Right lobe of liver (tissue), 6 donors: ENCODE data around the gene GATA6. TPM values are rescaled to one million over a fixed set of nuclear protein-coding genes. Genes with fewer than 3 reads are reported as not detected.
"Not testable (repeated sequence)": the region's sequence is repeated elsewhere in the genome, so short reads cannot be mapped to it uniquely, and the experiment has no call there.

Experiments
- ATAC-seq, 4 donors: fragments of 200-7000 bp; cut with Tn5 transposase; one replicate each; pipeline ENCODE4 v1.9.1; 2020; ENCODE audit warnings: mild to moderate bottlenecking in 4 of 4, moderate library complexity in 4 of 4
- DNase-seq, 3 donors: peaks; one replicate each; pipeline ENCODE4 v3.0.0-alpha.2; 2020
- H3K27ac ChIP-seq, 3 donors: fragments of 200-600 bp; one replicate each; pipeline ENCODE4 v1.8.0; 2022
- H3K27me3 ChIP-seq, 2 donors: fragments of 200-600 bp; one replicate each; pipeline ENCODE4 v1.8.0; 2022
- H3K36me3 ChIP-seq, 4 donors: fragments of 200-600 bp; sonication (generic) in 1 of 4; one replicate each; pipeline versions ENCODE4 v1.5.1 to v1.8.0; 2017 to 2022; ENCODE audit warnings: control low read depth in 1 of 4
- H3K4me1 ChIP-seq, 4 donors: fragments of 200-600 bp; sonication (generic) in 1 of 4; one replicate each; pipeline versions ENCODE4 v1.5.1 to v1.8.0; 2017 to 2022; ENCODE audit warnings: control low read depth in 1 of 4
- H3K4me3 ChIP-seq, 3 donors: fragments of 200-600 bp; one replicate each; pipeline ENCODE4 v1.8.0; 2022
- H3K9me3 ChIP-seq, 4 donors: fragments of 200-600 bp; sonication (generic) in 1 of 4; one replicate each; pipeline versions ENCODE4 v1.5.1 to v1.8.0; 2017 to 2022; ENCODE audit warnings: control low read depth in 1 of 4
- POLR2A ChIP-seq: fragments of 450-650 bp; IDR thresholded peaks from one replicate; pipeline ENCODE4 v1.6.1; 2017; ENCODE audit warnings: antibody characterized with exemption, mild to moderate bottlenecking
- WGBS: methylation state at CpG from one replicate; pipeline ENCODE4 v1.1.6; 2018; ENCODE audit warnings: low coverage, low lambda C conversion rate; ENCODE audit not compliant: insufficient coverage; ENCODE audit errors: missing lambda C conversion rate; 5-methylcytosine and 5-hydroxymethylcytosine counted together
- intact Hi-C, 2 donors: fragments of 100-400 bp; cut with DNase I; formaldehyde crosslinking; loops; one replicate each; pipeline versions ENCODE4 v1.11.2 to v1.14.1; 2022
- total RNA-seq, 6 experiments: library from RNA; depleted of rRNA in 2 of 6; stranded (reverse); fragments of >200 nt in 2 of 6; fragmentation: NEBNext Ultra II Directional in 3 of 6; extraction: Animal tissue kit (Norgen Biotek cat#: 25700) in 3 of 6; gene quantifications; one replicate each; pipeline versions ENCODE4 v1.1.0 to v1.2.4, GENCODE V29; 2016 to 2023
- TF ChIP-seq, protein P1 (sequence below), 4 donors: fragments of 200-600 bp in 3 of 4; fragments of 450-650 bp in 1 of 4; IDR thresholded peaks; one replicate each; pipeline versions ENCODE4 v1.5.1 to v1.8.0; 2016 to 2022; ENCODE audit warnings: antibody characterized with exemption in 4 of 4, mild to moderate bottlenecking in 2 of 4
- donor health status: DM: no; HTN: yes; CAD: no.
- donor health status: DM: no; HTN: no; CAD: no.
- donor health status: DM: no; HTN: no; CAD: no.
- donor health status: DM: no; HTN: yes; CAD: no.
- donor health status: DM: no; HTN: yes; CAD: no.

GATA6 gene
- total RNA-seq, 6 experiments from 2014 or later, result 8.0 to 14.0 (median 9.5) TPM

DNA sequence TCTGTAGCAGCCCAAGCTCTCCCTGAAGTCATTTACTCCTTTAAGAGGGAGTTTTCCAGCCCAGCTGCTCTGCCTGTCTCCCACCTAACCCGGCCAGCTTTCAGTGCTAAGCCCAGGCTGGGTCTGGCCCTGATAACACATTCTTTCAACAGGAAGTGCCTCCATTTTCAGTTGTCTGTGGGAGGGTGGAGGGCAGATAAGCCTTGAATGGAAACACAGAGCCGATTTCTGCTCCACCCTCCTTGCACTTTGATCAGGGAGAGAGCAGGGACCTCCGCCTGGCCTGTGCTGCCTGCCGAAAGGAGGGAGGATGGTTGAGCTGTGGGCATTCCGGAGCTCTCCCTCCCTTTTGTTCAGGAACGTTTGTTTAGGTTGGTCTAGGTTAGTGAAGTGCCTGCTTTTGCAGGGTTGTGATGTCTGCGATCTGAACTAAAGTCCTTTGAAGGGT, 24.8 kb downstream of the GATA6 start:
- WGBS, result 23% methylated on average over 4 of the region's 7 CpGs
- ATAC-seq (peak; percentile 76 to 86 (median 81)), DNase-seq (peak in 1 of 3 donors; percentile 31)
- Histone ChIP-seq H3K4me3 (no peak overlapping the region), H3K4me1 (peaks cover 0 to 10% (median 2%) of the 10 kb centered on the region in 4 donors), H3K36me3 (peaks cover 0 to 12% (median 1%) of the 10 kb centered on the region in 4 donors), H3K9me3 (no peaks in the 10 kb centered on the region), H3K27me3 (no peaks in the 10 kb centered on the region), H3K27ac (peak overlapping the region in 2 of 3 donors; percentile 9 to 19)
- TF ChIP-seq, protein P1, sequence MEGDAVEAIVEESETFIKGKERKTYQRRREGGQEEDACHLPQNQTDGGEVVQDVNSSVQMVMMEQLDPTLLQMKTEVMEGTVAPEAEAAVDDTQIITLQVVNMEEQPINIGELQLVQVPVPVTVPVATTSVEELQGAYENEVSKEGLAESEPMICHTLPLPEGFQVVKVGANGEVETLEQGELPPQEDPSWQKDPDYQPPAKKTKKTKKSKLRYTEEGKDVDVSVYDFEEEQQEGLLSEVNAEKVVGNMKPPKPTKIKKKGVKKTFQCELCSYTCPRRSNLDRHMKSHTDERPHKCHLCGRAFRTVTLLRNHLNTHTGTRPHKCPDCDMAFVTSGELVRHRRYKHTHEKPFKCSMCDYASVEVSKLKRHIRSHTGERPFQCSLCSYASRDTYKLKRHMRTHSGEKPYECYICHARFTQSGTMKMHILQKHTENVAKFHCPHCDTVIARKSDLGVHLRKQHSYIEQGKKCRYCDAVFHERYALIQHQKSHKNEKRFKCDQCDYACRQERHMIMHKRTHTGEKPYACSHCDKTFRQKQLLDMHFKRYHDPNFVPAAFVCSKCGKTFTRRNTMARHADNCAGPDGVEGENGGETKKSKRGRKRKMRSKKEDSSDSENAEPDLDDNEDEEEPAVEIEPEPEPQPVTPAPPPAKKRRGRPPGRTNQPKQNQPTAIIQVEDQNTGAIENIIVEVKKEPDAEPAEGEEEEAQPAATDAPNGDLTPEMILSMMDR (IDR thresholded peaks at IDR 0.05), result no peak
- TF ChIP-seq POLR2A, result no peak
- intact Hi-C loops, result no loop called here

DNA sequence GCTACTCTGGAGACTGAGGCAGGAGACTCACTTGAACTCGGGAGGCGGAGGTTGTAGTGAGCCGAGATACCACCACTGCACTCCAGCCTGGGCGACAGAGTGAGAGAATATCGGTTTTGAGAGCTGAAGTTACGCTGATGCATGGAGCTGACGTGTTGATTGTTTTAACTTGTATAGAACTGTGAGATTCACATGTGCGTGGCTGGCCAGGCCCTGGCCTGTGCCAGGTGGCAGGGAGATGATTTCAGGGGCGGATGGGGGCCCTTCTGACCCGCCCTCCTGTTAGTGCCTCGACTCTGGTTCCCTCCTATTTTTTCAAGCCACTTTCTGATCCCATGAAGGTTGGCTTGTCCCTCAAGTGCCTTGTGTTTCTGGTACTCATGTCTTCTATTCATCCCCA, 25.7 kb downstream of the GATA6 start:
- intact Hi-C loops, result no loop called here
- Histone ChIP-seq H3K9me3 (no peaks in the 10 kb centered on the region), H3K27ac (no peak overlapping the region), H3K27me3 (no peaks in the 10 kb centered on the region), H3K4me1 (peaks cover 0 to 10% (median 2%) of the 10 kb centered on the region in 4 donors), H3K36me3 (peaks cover 0 to 9% (median 1%) of the 10 kb centered on the region in 4 donors), H3K4me3 (no peak overlapping the region)
- DNase-seq (no peak), ATAC-seq (no peak)
- TF ChIP-seq, protein P1 (IDR thresholded peaks at IDR 0.05), result no peak
- no peak for TF ChIP-seq POLR2A
- 79% methylated on average over 8 of the region's 11 CpGs for WGBS

DNA sequence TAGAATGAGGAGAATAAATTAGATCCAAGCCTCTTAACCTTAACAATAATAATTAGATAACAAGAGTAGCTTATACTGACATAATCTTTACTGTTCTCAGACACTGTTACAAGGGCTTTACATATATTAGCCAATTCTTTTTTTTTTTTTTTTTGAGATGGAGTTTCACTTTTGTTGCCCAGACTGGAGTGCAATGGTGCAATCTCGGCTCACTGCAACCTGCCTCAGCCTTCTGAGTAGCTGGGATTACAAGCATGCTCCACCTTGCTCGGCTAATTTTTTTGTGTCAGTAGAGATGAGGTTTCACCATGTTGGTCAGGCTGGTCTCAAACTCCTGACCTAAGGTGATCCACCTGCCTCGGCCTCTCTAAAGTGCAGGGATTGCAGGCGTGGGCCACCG, 27.6 kb downstream of the GATA6 start:
- intact Hi-C loops, H3K4me1 ChIP-seq, H3K27ac ChIP-seq, ATAC-seq, H3K4me3 ChIP-seq, H3K9me3 ChIP-seq, H3K27me3 ChIP-seq, DNase-seq: not testable (repeated sequence)
- H3K36me3 ChIP-seq, result peaks cover 0 to 18% (median 3%) of the 10 kb centered on the region in 4 donors
- WGBS, result 90% methylated on average over 2 of the region's 5 CpGs

DNA sequence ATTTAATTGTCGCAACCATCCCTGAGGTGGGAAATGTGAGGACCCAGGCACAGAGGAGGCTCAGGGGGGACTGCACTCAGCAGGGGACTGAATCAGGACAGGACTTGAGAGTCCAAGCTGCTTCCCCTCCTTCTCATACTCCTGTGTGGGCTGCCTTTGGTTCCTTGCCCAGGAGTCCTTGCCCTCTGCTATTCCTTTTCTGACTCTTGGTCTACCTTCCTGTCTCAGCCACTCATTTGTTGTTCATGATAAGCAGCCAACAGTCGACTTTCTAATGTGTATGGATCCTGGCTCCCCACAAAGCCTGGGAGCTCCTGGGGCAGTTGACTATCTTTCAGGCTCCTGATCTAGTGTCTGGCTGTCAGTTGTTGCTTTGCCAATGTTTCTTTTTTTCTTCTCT, 28.3 kb downstream of the GATA6 start:
- peaks cover 0 to 10% (median 2%) of the 10 kb centered on the region in 4 donors for H3K4me1 ChIP-seq
- no peak for ATAC-seq
- H3K9me3 ChIP-seq, result no peaks in the 10 kb centered on the region
- H3K27me3 ChIP-seq, result no peaks in the 10 kb centered on the region
- no peak for TF ChIP-seq POLR2A
- TF ChIP-seq, protein P1 (IDR thresholded peaks at IDR 0.05), result no peak
- H3K27ac ChIP-seq, result no peak overlapping the region
- 56% methylated on average over 1 of the region's 2 CpGs for WGBS
- intact Hi-C loops, result no loop called here
- no peak for DNase-seq
- H3K4me3 ChIP-seq, result no peak overlapping the region
- peaks cover 0 to 23% (median 3%) of the 10 kb centered on the region in 4 donors for H3K36me3 ChIP-seq

DNA sequence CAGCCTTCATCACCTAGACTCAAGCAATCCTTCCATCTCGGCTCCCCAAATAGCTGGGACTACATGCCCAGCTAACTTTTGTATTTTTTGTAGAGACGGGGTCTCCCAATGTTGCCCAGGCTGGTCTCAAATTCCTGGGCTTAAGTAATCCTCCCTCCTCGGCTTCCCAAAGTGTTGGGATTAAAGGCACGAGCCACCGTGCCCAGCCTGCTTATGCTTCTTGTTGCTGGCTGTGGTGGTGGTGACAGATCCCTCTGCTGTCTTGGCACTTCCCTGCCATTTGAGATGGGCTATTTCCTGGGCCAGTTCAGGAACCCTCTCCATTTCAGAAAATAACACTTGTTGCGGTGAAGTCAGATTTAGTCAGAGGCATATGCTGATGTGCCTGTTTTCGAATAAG, 28.8 kb downstream of the GATA6 start:
- 92% methylated on average over 6 of the region's 7 CpGs for WGBS
- H3K4me3 ChIP-seq, result no peak overlapping the region
- ATAC-seq (no peak), DNase-seq (no peak)
- peaks cover 0 to 10% (median 2%) of the 10 kb centered on the region in 4 donors for H3K4me1 ChIP-seq
- intact Hi-C loops, result no loop called here
- H3K27me3 ChIP-seq, result no peaks in the 10 kb centered on the region
- H3K27ac ChIP-seq, result no peak overlapping the region
- TF ChIP-seq, protein P1 (IDR thresholded peaks at IDR 0.05), result no peak
- no peak for TF ChIP-seq POLR2A
- H3K36me3 ChIP-seq, result peaks cover 0 to 23% (median 4%) of the 10 kb centered on the region in 4 donors
- H3K9me3 ChIP-seq, result no peaks in the 10 kb centered on the region
